ENCODE results near the gene SNAP29. TPM values are rescaled to one million over a fixed set of nuclear protein-coding genes. Genes with fewer than 3 reads are reported as not detected.

Gene SNAP29
- total and polyA plus RNA-seq, 9 of the 15 experiments (the other 6 are each of a cell fraction or from before 2014, with no cell fraction given) = 19.5 to 250 (median 75.9) TPM

DNA sequence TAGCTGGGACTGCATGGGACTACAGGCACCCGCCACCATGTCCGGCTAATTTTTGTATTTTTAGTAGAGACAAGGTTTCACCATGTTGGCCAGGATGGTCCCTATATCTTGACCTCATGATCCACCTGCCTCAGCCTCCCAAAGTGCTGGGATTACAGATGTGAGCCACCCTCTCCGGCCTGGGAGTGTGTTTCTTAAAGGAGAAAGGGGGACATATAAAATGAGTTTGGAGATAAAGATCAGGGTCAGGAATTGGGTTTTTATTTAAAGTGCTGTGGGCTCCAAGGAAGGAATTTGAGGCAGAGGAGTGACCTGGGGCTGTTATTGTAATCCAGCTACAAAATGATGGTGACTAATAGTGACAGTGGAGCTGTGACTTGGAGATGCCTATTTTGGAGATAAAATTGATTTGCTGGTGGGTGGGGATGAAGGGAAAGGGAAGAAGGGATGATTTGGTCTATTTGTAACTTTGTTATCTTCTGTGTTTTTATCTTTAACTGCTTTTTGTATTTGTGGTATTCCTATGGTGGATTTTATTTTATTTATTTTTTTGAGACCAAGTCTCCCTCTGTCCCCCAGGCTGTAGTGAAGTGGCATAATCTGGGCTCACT is 63.4 kb downstream of the SNAP29 start (continued):
- TF ChIP-seq ZBTB11 (CRISPR knock-in tag; IDR thresholded peaks at IDR 0.05) (no peak), ZKSCAN1 (IDR thresholded peaks at IDR 0.05; ENCODE audit: low read depth, low read length) (no peak), KLF6 (CRISPR knock-in tag; IDR thresholded peaks at IDR 0.05; ENCODE audit: borderline replicate concordance) (no peak), KLF1 (tag; IDR thresholded peaks at IDR 0.05) (no peak), YY1 (IDR thresholded peaks at IDR 0.05; ENCODE audit: borderline replicate concordance in 1 of 3, control insufficient read depth in 1 of 3, extremely low read depth in 1 of 3, insufficient read depth in 3 of 3, insufficient read length in 1 of 3, insufficient replicate concordance in 2 of 3, low read depth in 1 of 3, low read length in 2 of 3) (no peak), NR2F6 (CRISPR knock-in tag; IDR thresholded peaks at IDR 0.05) (no peak), ATF7 (IDR thresholded peaks at IDR 0.05) (no peak), ZHX1 (conservative IDR thresholded peaks at IDR 0.05; ENCODE audit: low read length) (no peak), UBTF (IDR thresholded peaks at IDR 0.05; ENCODE audit: borderline replicate concordance in 1 of 2, low read depth in 2 of 2, low read length in 2 of 2) (0 out of 4 replicates have a peak, but pooled peaks of 1 of the 2 experiments have one; percentile 44)
- TF ChIP-seq, protein P1, sequence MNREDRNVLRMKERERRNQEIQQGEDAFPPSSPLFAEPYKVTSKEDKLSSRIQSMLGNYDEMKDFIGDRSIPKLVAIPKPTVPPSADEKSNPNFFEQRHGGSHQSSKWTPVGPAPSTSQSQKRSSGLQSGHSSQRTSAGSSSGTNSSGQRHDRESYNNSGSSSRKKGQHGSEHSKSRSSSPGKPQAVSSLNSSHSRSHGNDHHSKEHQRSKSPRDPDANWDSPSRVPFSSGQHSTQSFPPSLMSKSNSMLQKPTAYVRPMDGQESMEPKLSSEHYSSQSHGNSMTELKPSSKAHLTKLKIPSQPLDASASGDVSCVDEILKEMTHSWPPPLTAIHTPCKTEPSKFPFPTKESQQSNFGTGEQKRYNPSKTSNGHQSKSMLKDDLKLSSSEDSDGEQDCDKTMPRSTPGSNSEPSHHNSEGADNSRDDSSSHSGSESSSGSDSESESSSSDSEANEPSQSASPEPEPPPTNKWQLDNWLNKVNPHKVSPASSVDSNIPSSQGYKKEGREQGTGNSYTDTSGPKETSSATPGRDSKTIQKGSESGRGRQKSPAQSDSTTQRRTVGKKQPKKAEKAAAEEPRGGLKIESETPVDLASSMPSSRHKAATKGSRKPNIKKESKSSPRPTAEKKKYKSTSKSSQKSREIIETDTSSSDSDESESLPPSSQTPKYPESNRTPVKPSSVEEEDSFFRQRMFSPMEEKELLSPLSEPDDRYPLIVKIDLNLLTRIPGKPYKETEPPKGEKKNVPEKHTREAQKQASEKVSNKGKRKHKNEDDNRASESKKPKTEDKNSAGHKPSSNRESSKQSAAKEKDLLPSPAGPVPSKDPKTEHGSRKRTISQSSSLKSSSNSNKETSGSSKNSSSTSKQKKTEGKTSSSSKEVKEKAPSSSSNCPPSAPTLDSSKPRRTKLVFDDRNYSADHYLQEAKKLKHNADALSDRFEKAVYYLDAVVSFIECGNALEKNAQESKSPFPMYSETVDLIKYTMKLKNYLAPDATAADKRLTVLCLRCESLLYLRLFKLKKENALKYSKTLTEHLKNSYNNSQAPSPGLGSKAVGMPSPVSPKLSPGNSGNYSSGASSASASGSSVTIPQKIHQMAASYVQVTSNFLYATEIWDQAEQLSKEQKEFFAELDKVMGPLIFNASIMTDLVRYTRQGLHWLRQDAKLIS (CRISPR knock-in tag; IDR thresholded peaks at IDR 0.05) = no peak
